Measurements from ENCODE around the gene IQSEC3. TPM values are rescaled to one million over a fixed set of nuclear protein-coding genes. Genes with fewer than 3 reads are reported as not detected.

The IQSEC3 gene
- total RNA-seq, 2 donors from 2014 or later = 0.05 to 0.39 TPM

DNA sequence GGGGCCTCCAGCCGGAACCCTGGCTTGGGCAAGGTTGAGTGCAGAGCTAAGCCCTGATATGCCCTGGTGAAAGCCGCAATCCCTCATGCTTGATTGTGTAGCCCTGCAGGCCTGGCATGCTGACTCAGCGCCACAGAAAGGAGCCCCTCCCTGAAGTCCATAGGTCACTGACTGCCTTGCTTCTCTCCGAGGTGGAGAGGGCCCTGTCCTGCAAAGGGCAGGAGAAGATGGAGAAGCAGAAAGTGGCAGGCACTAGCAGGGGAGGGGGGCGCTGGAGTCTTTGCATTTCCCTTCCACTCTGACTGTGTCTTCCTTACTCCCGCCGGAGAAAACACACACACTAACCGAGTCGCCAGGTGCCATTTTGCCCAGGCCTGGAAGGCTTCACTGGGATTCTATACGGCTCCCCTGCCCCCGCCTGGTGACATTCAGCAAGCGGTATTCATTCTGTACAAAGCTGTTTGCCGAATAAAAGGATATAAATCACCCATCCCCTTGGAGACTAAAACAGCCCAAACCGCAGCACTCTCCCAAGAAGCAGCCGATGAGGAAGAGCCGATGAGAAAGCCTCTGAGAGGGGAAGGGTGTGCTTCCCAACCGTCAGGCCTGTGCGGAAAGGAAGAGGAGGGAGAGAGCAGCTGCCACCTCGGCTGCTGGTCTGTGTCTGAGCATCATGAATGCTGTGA lies 77.5 kb downstream of the IQSEC3 start:
- no peaks in the 10 kb centered on the region for H3K36me3 Mint-ChIP-seq (ENCODE audit: low read depth)
- H3K4me1 Mint-ChIP-seq = no peaks in the 10 kb centered on the region
- no peaks in the 10 kb centered on the region for H3K9me3 Mint-ChIP-seq
- H3K27ac Mint-ChIP-seq = no peak overlapping the region
- no peak overlapping the region for H3K4me3 Mint-ChIP-seq
- H3K27me3 Mint-ChIP-seq = peaks cover 17% of the 10 kb centered on the region
- ATAC-seq (replicated peaks) = no peak

DNA sequence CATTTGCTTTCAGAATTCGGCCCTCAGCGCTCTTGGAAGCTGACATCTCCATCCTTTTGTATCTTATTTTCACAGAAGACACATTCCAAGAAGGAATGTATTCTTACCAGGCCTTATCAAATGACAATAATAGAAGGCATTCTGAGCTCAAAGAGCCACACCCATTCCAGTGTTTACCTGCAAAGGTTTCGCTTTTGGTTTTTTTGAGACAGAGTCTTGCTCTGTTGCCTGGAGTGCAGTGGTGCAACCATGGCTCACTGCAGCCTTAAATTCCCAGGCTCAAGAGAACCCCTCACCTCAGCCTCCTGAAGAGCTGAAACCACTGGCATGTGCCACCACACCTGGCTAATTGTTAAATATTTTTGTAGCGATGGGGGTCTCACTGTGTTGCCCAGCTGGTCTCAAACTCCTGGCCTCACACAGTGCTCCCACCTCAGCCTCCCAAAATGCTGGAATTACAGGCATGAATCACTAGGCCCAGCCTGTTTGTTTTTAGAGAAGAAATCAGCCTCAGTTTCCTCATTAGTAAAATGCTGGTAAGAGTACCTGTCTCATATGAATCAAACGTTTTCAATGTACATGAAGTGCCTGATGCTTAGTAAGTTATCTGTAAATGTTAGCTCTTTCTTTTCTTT lies 78.2 kb downstream of the IQSEC3 start:
- no peak overlapping the region for H3K4me3 Mint-ChIP-seq
- peaks cover 10% of the 10 kb centered on the region for H3K27me3 Mint-ChIP-seq
- no peaks in the 10 kb centered on the region for H3K36me3 Mint-ChIP-seq (ENCODE audit: low read depth)
- no peaks in the 10 kb centered on the region for H3K9me3 Mint-ChIP-seq
- H3K4me1 Mint-ChIP-seq = no peaks in the 10 kb centered on the region
- no peak for ATAC-seq (replicated peaks)
- H3K27ac Mint-ChIP-seq = no peak overlapping the region

DNA sequence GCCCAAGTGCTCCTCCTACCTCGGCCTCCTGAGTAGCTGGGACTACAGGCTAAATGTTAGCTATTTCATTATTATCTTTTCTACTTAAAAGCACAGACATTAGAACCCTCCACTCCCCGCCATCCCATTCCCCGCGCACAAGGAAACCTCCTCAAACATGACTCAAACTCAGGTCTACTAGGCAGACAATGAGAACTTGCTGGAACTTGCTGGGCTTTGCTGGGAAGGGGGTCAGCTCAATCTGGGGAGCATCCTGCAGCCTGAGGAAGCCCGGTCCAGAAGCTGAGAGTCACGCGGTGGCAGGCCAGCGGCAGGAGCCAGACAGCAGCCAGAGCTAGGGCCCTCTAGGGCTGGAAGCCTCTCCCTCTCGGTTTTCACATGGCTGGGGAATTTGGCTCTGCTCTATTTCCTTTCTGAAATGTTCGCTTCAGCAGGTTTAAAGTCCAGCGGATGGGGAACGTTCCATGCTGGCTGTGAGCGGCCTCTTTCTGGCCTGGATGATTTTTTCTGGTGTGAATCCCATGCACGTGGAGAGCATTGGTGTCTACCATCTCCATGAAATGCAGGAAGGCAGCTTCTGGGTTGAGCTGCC lies 78.9 kb downstream of the IQSEC3 start:
- no peak for ATAC-seq (replicated peaks)
- Mint-ChIP-seq H3K4me1 (no peaks in the 10 kb centered on the region), H3K36me3 (ENCODE audit: low read depth) (no peaks in the 10 kb centered on the region), H3K9me3 (no peaks in the 10 kb centered on the region), H3K27me3 (peaks cover 3% of the 10 kb centered on the region), H3K27ac (no peak overlapping the region), H3K4me3 (no peak overlapping the region)

DNA sequence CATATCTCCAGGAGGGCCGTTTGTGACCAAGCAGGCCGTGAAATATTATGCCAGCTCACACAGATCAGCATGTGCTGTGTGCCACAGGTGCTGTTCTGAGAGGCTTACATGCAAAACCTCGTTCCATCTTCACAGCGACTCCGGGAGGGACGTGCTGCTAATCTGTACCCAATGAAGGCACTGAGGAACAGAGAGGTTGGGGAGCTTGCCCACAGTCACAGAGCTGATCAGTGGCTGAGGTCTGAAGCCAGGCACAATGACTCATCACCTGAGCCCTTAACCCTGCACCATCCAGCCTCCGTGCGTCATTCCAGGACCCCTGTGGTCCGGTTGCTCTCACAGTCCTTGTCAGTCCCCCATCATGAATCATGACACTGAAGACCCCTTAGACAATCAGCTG lies 80.7 kb downstream of the IQSEC3 start:
- Mint-ChIP-seq H3K4me3 (no peak overlapping the region), H3K27me3 (peaks cover 4% of the 10 kb centered on the region), H3K27ac (no peak overlapping the region), H3K9me3 (no peaks in the 10 kb centered on the region), H3K4me1 (no peaks in the 10 kb centered on the region), H3K36me3 (ENCODE audit: low read depth) (no peaks in the 10 kb centered on the region)
- ATAC-seq (replicated peaks) = no peak

DNA sequence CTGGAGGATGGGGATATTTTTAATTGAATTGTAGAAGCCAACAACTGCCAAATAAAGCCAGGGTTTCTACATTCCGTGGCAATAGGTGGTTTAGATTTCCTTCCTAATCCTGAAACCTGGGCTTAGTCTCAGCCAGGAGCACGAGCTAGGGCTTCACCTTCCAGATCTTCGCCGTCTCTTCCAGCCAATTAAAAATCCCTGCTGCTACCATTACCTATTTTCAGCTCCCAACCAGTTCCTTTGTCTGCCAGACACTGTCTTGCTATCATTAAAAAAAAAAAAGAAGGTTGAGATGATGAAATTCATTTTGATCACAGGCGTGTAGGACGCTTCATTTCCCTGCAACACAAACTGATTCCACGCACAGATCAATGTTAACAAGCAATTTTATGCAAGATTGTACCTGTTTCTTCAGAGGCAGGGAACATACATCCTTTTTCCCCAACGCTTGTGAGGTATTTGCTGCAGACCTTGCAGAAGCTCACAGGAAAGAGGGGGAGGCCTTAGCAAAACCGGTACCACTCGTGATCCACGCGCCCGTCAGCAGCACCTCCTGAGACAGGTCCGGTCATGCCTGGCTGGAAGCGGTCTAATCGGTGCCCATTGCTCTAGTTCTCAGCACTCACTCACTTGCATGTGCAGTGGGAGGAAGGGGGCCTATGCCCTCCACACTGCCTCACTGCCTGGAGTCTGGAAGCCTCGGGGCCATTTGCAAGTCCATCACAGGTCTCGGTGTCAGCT lies 82.3 kb downstream of the IQSEC3 start:
- H3K4me1 Mint-ChIP-seq = no peaks in the 10 kb centered on the region
- no peak overlapping the region for H3K4me3 Mint-ChIP-seq
- no peaks in the 10 kb centered on the region for H3K36me3 Mint-ChIP-seq (ENCODE audit: low read depth)
- no peaks in the 10 kb centered on the region for H3K9me3 Mint-ChIP-seq
- no peak for ATAC-seq (replicated peaks)
- H3K27ac Mint-ChIP-seq = no peak overlapping the region
- peaks cover 10% of the 10 kb centered on the region for H3K27me3 Mint-ChIP-seq

DNA sequence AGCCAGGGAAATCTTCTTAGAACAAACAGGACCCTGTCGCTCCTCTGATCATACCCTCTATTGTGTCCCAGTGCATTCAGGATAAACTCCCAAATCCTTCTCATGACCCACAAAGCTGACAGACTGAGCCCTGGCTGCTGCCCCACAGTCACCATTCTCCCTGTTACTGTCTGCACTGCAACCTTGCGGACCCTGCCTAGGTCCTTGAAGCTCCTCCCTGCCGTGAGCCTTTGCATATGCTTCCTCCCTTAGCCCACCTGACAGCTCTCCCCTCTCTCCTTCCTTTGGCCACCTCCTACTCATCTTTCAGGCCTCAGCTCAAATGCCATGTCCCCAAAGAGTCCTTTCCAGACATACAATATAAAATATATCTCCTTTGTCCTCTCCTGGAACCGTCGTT lies 85.0 kb downstream of the IQSEC3 start:
- Mint-ChIP-seq H3K9me3 (no peaks in the 10 kb centered on the region), H3K27me3 (peaks cover 14% of the 10 kb centered on the region), H3K27ac (no peak overlapping the region), H3K4me1 (no peaks in the 10 kb centered on the region), H3K4me3 (no peak overlapping the region), H3K36me3 (ENCODE audit: low read depth) (no peaks in the 10 kb centered on the region)
- ATAC-seq (replicated peaks) = no peak

DNA sequence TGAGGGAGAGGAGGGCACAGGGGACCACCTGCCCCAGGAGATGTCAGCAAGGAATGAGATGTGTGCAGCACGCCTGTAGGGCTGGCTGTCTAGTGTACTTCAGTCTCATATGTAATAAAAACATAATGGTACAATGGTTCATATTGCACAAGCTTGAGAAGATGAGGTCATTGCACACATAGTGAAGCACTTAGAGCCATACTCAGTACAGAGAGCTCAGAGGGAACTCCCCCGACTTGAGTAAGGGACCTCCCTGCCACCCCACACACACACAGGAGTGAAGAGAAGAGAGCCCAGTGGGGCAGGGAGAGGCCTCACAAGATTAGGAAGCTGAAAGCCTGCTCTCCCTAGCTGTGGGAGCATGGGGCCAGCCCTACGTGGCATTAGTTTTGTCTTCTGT lies 85.9 kb downstream of the IQSEC3 start:
- H3K4me1 Mint-ChIP-seq = no peaks in the 10 kb centered on the region
- no peak overlapping the region for H3K4me3 Mint-ChIP-seq
- no peaks in the 10 kb centered on the region for H3K36me3 Mint-ChIP-seq (ENCODE audit: low read depth)
- H3K27ac Mint-ChIP-seq = no peak overlapping the region
- H3K27me3 Mint-ChIP-seq = peaks cover 14% of the 10 kb centered on the region
- no peak for ATAC-seq (replicated peaks)
- H3K9me3 Mint-ChIP-seq = no peaks in the 10 kb centered on the region

DNA sequence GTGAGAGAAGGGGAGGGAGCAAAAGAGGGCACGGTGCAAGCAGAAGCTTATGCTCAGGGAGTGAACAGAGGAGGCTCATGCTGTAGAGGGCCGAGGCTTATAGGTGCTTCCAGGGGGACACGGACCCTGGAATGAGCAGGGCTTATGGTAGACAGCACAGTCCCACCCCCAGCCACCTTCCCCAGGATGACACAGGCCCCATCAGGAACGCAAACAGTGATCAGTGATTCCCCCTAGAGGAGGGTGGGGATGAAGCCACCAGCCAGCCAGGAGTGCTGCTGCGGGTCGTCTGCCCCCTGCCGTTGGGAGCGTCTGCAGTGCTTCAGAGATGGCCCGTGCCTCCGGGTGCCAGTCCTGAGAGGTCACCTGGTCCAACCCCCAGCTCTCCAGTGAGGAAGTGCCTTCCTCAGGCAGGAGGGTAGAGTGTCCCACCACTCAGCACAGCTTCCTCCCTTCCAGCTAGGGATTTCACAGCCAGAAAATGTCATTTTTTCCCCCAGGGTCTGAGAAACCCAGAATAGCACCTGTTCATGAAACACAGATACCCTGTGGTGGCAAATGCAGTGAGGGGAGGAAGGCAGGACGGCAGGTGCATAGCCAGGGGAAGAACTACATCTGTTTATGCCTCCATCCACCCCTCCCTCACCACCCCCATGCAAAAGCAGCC lies 86.6 kb downstream of the IQSEC3 start:
- peak; percentile 73 for ATAC-seq (replicated peaks)
- Mint-ChIP-seq H3K4me1 (no peaks in the 10 kb centered on the region), H3K36me3 (ENCODE audit: low read depth) (no peaks in the 10 kb centered on the region), H3K4me3 (no peak overlapping the region), H3K9me3 (no peaks in the 10 kb centered on the region), H3K27ac (no peak overlapping the region), H3K27me3 (peaks cover 14% of the 10 kb centered on the region)

DNA sequence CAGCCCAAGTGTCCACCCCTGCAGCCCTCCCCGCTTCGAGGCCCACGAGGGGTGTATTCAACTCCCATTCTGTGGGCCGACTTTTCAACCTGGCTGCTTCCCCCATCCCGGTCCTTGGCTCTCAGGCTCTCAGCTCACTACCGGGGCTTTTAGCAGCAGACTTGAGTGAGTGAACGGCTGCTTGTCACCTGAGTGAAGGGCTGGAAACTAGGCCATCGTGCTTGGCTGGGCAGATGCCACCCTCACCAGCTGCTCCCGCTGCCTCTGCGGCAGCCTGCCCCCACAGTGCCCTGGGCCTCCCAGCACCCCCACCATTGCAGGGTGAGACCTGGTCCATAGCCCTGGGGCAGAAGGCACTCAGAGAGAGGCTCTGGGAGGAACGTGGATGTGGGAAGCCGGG lies 87.5 kb downstream of the IQSEC3 start:
- Mint-ChIP-seq H3K36me3 (ENCODE audit: low read depth) (no peaks in the 10 kb centered on the region), H3K27me3 (peaks cover 14% of the 10 kb centered on the region), H3K4me1 (no peaks in the 10 kb centered on the region), H3K4me3 (no peak overlapping the region), H3K27ac (no peak overlapping the region), H3K9me3 (no peaks in the 10 kb centered on the region)
- ATAC-seq (replicated peaks) = no peak

DNA sequence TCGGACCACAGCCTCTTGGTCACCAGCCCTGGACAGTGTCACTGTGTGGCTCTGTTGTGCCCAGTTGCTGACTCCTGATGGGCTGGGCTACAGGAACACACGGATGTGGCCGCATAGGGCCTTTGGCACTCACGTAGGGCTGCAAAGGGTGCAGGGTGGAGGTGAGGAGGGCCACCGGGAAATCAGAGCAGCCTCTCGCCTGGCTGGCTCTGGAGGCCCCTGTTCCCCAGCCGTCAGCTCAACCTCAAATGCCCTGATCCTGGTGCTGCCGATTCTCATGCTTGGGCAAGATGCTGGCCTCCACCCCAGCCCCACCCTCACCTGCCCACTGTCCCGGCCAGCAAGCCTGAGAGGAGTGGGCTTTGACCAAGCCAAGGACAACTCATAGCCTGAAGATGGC lies 88.4 kb downstream of the IQSEC3 start:
- Mint-ChIP-seq H3K9me3 (no peaks in the 10 kb centered on the region), H3K4me1 (no peaks in the 10 kb centered on the region), H3K36me3 (ENCODE audit: low read depth) (no peaks in the 10 kb centered on the region), H3K27me3 (peaks cover 14% of the 10 kb centered on the region), H3K27ac (no peak overlapping the region), H3K4me3 (no peak overlapping the region)
- no peak for ATAC-seq (replicated peaks)

DNA sequence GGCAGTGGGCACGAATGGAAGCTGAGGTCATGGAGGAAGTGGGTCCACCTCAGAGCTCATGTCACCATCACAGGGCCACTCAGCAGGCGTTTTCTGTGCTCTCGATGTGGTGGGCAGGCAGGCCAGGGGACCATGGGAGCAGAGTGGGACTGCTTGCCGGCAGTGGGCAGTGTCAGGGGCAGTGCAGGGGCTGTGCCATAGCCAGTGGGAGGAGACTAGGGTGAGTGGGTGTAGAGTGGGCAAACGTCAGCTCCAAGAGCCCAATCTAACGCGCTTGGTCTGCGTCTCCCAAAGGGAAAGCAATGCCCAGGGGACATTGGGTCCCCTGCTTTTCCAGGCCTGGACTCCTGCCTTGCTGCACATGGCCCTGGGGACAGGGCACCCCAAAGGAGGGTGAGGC lies 89.1 kb downstream of the IQSEC3 start:
- no peak for ATAC-seq (replicated peaks)
- Mint-ChIP-seq H3K4me3 (no peak overlapping the region), H3K36me3 (ENCODE audit: low read depth) (no peaks in the 10 kb centered on the region), H3K27me3 (peaks cover 14% of the 10 kb centered on the region), H3K4me1 (no peaks in the 10 kb centered on the region), H3K27ac (no peak overlapping the region), H3K9me3 (no peaks in the 10 kb centered on the region)

DNA sequence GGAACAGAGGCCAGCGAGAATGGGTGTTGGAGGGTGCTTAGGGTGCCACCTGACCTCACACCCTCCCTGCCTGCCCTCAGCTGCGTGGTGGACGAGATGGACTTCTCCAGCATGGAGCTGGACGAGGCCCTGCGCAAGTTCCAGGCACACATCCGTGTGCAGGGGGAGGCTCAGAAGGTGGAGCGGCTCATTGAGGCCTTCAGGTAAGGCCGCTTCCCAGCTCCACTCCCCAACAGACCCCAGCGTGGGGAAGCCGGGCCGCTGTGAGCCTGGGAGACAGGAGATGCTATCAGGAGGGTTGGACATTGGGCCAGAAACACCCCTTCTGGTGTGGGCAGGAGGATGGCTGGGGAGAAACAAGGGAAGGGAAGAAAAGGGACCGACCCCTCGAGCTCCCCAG lies 90.4 kb downstream of the IQSEC3 start:
- no peaks in the 10 kb centered on the region for H3K9me3 Mint-ChIP-seq
- no peak for ATAC-seq (replicated peaks)
- H3K36me3 Mint-ChIP-seq (ENCODE audit: low read depth) = no peaks in the 10 kb centered on the region
- no peaks in the 10 kb centered on the region for H3K4me1 Mint-ChIP-seq
- H3K27me3 Mint-ChIP-seq = peaks cover 10% of the 10 kb centered on the region
- H3K27ac Mint-ChIP-seq = no peak overlapping the region
- H3K4me3 Mint-ChIP-seq = no peak overlapping the region

DNA sequence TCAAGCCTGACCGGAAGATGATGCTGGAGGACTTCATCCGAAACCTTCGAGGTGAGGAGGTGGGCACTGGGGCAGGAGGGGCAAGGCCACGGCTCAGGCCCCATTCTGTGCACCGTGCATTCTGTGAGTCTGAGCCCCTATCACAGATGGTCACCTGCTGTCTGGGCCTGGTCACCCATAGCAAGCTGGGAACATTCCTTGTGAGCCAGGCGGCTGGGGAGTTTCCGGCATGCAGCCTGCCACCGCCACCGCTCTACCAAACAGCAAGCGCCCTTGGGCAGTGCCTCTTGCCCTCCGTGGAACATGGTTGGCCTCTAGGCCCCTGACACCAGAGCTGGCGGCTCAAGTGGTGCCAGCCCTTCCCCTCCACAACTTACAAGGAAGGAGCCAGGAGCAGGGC lies 91.1 kb downstream of the IQSEC3 start:
- peaks cover 6% of the 10 kb centered on the region for H3K27me3 Mint-ChIP-seq
- H3K9me3 Mint-ChIP-seq = no peaks in the 10 kb centered on the region
- ATAC-seq (replicated peaks) = no peak
- H3K27ac Mint-ChIP-seq = no peak overlapping the region
- H3K4me3 Mint-ChIP-seq = no peak overlapping the region
- H3K36me3 Mint-ChIP-seq (ENCODE audit: low read depth) = no peaks in the 10 kb centered on the region
- H3K4me1 Mint-ChIP-seq = no peaks in the 10 kb centered on the region

DNA sequence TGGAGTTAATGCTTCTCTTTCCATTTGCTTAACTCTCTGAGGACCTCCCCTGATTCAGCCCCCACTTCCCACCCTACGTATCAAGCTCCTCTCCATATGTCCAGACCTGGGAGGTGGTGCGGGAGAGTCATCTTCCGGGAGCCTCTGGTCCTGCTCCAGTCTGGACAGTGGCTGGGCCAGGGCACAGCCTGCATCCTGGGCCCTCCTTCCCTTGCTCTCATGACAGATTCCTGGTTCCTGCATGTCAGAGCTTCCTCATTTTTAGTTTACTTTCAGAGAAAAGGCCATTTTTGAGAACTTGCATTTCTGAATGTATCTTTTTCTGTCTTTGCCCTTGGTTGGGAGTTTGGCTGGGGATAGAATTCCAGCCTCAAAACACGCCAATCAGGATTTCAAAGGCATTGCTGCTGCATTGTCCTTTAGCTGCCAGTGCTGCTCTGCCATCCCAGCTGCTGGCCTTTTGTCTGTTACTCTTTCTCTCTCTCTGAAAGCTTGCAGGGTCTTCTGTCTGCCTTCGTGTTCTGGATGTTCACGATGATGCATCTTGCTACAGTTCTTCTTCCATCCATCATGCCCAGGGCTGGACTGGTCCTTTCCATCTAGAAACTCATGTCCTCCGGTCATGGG lies 92.7 kb downstream of the IQSEC3 start:
- no peaks in the 10 kb centered on the region for H3K4me1 Mint-ChIP-seq
- no peaks in the 10 kb centered on the region for H3K9me3 Mint-ChIP-seq
- H3K36me3 Mint-ChIP-seq (ENCODE audit: low read depth) = no peaks in the 10 kb centered on the region
- H3K4me3 Mint-ChIP-seq = no peak overlapping the region
- ATAC-seq (replicated peaks) = no peak
- H3K27ac Mint-ChIP-seq = no peak overlapping the region
- H3K27me3 Mint-ChIP-seq = peaks cover 4% of the 10 kb centered on the region

All from activated T-helper 17 cell treated with anti-CD3 and anti-CD28 coated beads, Interleukin-2, amount 50 U/mL, for 72 hours (primary cell).